GM21529 (cell line): ENCODE results near the gene GALNT11.

Experiments
- ATAC-seq: cut with Tn5 transposase; IDR thresholded peaks from one replicate; pipeline ENCODE4 v1.9.1; 2021; ENCODE audit not compliant: unreplicated experiment

Gene GALNT11

GRCh38 chr7:152115021-152115718 lies 89.7 kb downstream of the GALNT11 start:
- no peak for ATAC-seq

- no peak for ATAC-seq
These were observed 91.9 kb downstream of the GALNT11 start for GRCh38 chr7:152117356-152117755.

- ATAC-seq: no peak
These were observed 94.7 kb downstream of the GALNT11 start for GRCh38 chr7:152120210-152120609.

- no peak for ATAC-seq
These were observed 95.3 kb downstream of the GALNT11 start for GRCh38 chr7:152120776-152121175.

GRCh38 chr7:152121432-152121831 lies 96.0 kb downstream of the GALNT11 start:
- no peak for ATAC-seq

GRCh38 chr7:152122540-152122939 lies 97.1 kb downstream of the GALNT11 start:
- ATAC-seq: no peak

GRCh38 chr7:152126741-152127140 lies 101.3 kb downstream of the GALNT11 start:
- ATAC-seq: no peak

GRCh38 chr7:152127229-152127628 lies 101.8 kb downstream of the GALNT11 start:
- ATAC-seq: no peak

- no peak for ATAC-seq
These were observed 102.8 kb downstream of the GALNT11 start for GRCh38 chr7:152128252-152128651.

GRCh38 chr7:152128741-152129461 lies 103.4 kb downstream of the GALNT11 start:
- ATAC-seq: no peak

GRCh38 chr7:152129682-152130081 lies 104.2 kb downstream of the GALNT11 start:
- ATAC-seq: no peak

- no peak for ATAC-seq
These were observed 105.5 kb downstream of the GALNT11 start for GRCh38 chr7:152130658-152131590.

- no peak for ATAC-seq
These were observed 106.6 kb downstream of the GALNT11 start for GRCh38 chr7:152131981-152132494.

GRCh38 chr7:152132812-152133211 lies 107.3 kb downstream of the GALNT11 start:
- no peak for ATAC-seq

- ATAC-seq: no peak
These were observed 108.3 kb downstream of the GALNT11 start for GRCh38 chr7:152133804-152134203.

GRCh38 chr7:152136686-152137085 lies 111.2 kb downstream of the GALNT11 start:
- no peak for ATAC-seq

- no peak for ATAC-seq
These were observed 112.1 kb downstream of the GALNT11 start for GRCh38 chr7:152137476-152138025.

GRCh38 chr7:152140067-152140466 lies 114.6 kb downstream of the GALNT11 start:
- ATAC-seq: no peak

- ATAC-seq: no peak
These were observed 115.1 kb downstream of the GALNT11 start for GRCh38 chr7:152140560-152140959.

- no peak for ATAC-seq
These were observed 117.6 kb downstream of the GALNT11 start for GRCh38 chr7:152142976-152143595.
